Measurements from ENCODE around the gene CSNK1G1. TPM values are rescaled to one million over a fixed set of nuclear protein-coding genes. Genes with fewer than 3 reads are reported as not detected.

The CSNK1G1 gene
- total RNA-seq, 1 donor from 2014 or later, result 37.0 TPM

DNA sequence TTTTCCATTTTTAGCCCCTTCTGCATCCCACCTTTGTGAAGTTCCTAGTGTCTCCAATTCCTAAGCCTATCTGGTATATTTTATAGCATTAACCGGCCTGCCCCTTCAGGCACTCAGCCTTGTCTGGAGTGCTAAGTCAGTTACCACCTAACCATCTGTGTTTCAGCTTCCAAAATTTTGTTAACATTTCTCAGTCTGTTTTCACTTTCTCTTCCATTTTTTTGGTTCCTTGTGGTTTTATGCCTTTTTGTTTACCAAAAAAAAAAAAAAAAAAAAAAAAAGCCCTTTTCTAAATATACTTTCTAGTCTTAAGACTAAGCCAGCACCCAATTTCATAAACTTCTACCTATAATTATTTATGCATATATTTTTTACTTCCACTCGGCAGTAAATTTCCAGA lies 92.4 kb downstream of the CSNK1G1 start:
- Mint-ChIP-seq H3K27ac (ENCODE audit: unreplicated experiment) (no peak overlapping the region), H3K9me3 (ENCODE audit: unreplicated experiment) (no peaks in the 10 kb centered on the region)
- TF ChIP-seq, protein P1, sequence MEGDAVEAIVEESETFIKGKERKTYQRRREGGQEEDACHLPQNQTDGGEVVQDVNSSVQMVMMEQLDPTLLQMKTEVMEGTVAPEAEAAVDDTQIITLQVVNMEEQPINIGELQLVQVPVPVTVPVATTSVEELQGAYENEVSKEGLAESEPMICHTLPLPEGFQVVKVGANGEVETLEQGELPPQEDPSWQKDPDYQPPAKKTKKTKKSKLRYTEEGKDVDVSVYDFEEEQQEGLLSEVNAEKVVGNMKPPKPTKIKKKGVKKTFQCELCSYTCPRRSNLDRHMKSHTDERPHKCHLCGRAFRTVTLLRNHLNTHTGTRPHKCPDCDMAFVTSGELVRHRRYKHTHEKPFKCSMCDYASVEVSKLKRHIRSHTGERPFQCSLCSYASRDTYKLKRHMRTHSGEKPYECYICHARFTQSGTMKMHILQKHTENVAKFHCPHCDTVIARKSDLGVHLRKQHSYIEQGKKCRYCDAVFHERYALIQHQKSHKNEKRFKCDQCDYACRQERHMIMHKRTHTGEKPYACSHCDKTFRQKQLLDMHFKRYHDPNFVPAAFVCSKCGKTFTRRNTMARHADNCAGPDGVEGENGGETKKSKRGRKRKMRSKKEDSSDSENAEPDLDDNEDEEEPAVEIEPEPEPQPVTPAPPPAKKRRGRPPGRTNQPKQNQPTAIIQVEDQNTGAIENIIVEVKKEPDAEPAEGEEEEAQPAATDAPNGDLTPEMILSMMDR (IDR thresholded peaks at IDR 0.05; ENCODE audit: insufficient read depth, low read depth, low read length), result no peak
- no peak for TF ChIP-seq EZH2 (IDR thresholded peaks at IDR 0.05; ENCODE audit: insufficient read depth, low read length)

GRCh38 chr15:64256051-64256450 lies 99.9 kb downstream of the CSNK1G1 start:
- no peaks in the 10 kb centered on the region for H3K27me3 ChIP-seq (ENCODE audit: insufficient read depth, low read length)
- DNase-seq (ENCODE audit: low read depth) (peak; percentile 31), FAIRE-seq (no peak)
- no peaks in the 10 kb centered on the region for H3K4me1 ChIP-seq (ENCODE audit: insufficient read depth, low read length)
- Mint-ChIP-seq H3K9me3 (ENCODE audit: unreplicated experiment) (no peaks in the 10 kb centered on the region), H3K4me3 (ENCODE audit: unreplicated experiment) (no peak overlapping the region), H3K36me3 (ENCODE audit: low read depth, unreplicated experiment) (peaks cover 14% of the 10 kb centered on the region), H3K4me1 (ENCODE audit: low read depth, unreplicated experiment) (peaks cover 3% of the 10 kb centered on the region), H3K27ac (ENCODE audit: unreplicated experiment) (no peak overlapping the region), H3K27me3 (ENCODE audit: low read depth, unreplicated experiment) (no peaks in the 10 kb centered on the region)
- H3K4me3 ChIP-seq (ENCODE audit: insufficient read depth, low read depth, low read length), result no peak overlapping the region
- no peak overlapping the region for H3K9ac ChIP-seq (ENCODE audit: low read length)
- no peaks in the 10 kb centered on the region for H3K9me3 ChIP-seq (ENCODE audit: insufficient read depth, low read depth, low read length)
- H3K79me2 ChIP-seq (ENCODE audit: insufficient read depth, low read length), result peaks cover 18% of the 10 kb centered on the region
- H4K20me1 ChIP-seq (ENCODE audit: insufficient read depth, low read length), result peaks cover 40% of the 10 kb centered on the region
- no peak overlapping the region for H2AFZ ChIP-seq (ENCODE audit: low read depth, low read length)
- H3K27ac ChIP-seq (ENCODE audit: low read depth, low read length), result no peak overlapping the region
- TF ChIP-seq EZH2 (IDR thresholded peaks at IDR 0.05; ENCODE audit: insufficient read depth, low read length), result no peak
- TF ChIP-seq, protein P1 (IDR thresholded peaks at IDR 0.05; ENCODE audit: insufficient read depth, low read depth, low read length), result no peak
- H3K36me3 ChIP-seq (ENCODE audit: insufficient read depth, low read length), result no peaks in the 10 kb centered on the region
- H3K4me2 ChIP-seq (ENCODE audit: low read length), result no peak overlapping the region

More for the DNA sequence above, 92.4 kb downstream of the CSNK1G1 start:
- H3K79me2 ChIP-seq (ENCODE audit: insufficient read depth, low read length), result peaks cover 64% of the 10 kb centered on the region
- H3K4me1 ChIP-seq (ENCODE audit: insufficient read depth, low read length), result no peaks in the 10 kb centered on the region
- H3K27me3 ChIP-seq (ENCODE audit: insufficient read depth, low read length), result no peaks in the 10 kb centered on the region
- Mint-ChIP-seq H3K27me3 (ENCODE audit: low read depth, unreplicated experiment) (no peaks in the 10 kb centered on the region), H3K4me1 (ENCODE audit: low read depth, unreplicated experiment) (no peaks in the 10 kb centered on the region), H3K4me3 (ENCODE audit: unreplicated experiment) (no peak overlapping the region), H3K36me3 (ENCODE audit: low read depth, unreplicated experiment) (peaks cover 9% of the 10 kb centered on the region)
- no peaks in the 10 kb centered on the region for H3K36me3 ChIP-seq (ENCODE audit: insufficient read depth, low read length)
- no peak for DNase-seq (ENCODE audit: low read depth)
- no peak overlapping the region for H3K4me3 ChIP-seq (ENCODE audit: insufficient read depth, low read depth, low read length)
- H4K20me1 ChIP-seq (ENCODE audit: insufficient read depth, low read length), result peaks cover 74% of the 10 kb centered on the region
- no peak overlapping the region for H3K27ac ChIP-seq (ENCODE audit: low read depth, low read length)
- FAIRE-seq, result no peak
- no peak overlapping the region for H2AFZ ChIP-seq (ENCODE audit: low read depth, low read length)
- no peaks in the 10 kb centered on the region for H3K9me3 ChIP-seq (ENCODE audit: insufficient read depth, low read depth, low read length)
- H3K4me2 ChIP-seq (ENCODE audit: low read length), result no peak overlapping the region
- no peak overlapping the region for H3K9ac ChIP-seq (ENCODE audit: low read length)

DNA sequence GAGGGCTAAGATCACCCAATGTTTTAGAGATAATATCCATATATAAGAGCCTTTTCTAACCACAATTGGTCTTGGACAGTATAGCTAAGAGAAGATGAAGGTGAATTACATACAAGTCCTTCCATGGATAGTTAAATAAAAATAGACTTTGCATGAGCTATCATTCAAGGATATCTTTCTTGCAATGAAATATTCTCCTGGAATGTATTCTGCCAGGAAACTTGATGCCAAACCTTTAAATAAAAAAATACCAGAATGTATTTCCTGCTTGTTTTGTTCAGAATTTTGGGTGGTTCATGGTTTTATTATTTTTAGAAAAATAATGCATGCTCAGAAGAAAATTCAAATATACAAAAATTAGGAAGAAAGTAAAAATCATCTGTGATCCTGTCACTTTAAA lies 104.3 kb downstream of the CSNK1G1 start:
- no peaks in the 10 kb centered on the region for H3K9me3 ChIP-seq (ENCODE audit: insufficient read depth, low read depth, low read length)
- TF ChIP-seq, protein P1 (IDR thresholded peaks at IDR 0.05; ENCODE audit: insufficient read depth, low read depth, low read length), result no peak
- TF ChIP-seq EZH2 (IDR thresholded peaks at IDR 0.05; ENCODE audit: insufficient read depth, low read length), result no peak
- Mint-ChIP-seq H3K27ac (ENCODE audit: unreplicated experiment) (no peak overlapping the region), H3K4me3 (ENCODE audit: unreplicated experiment) (no peak overlapping the region), H3K9me3 (ENCODE audit: unreplicated experiment) (no peaks in the 10 kb centered on the region), H3K4me1 (ENCODE audit: low read depth, unreplicated experiment) (peaks cover 32% of the 10 kb centered on the region), H3K36me3 (ENCODE audit: low read depth, unreplicated experiment) (peaks cover 13% of the 10 kb centered on the region), H3K27me3 (ENCODE audit: low read depth, unreplicated experiment) (no peaks in the 10 kb centered on the region)
- no peak for DNase-seq (ENCODE audit: low read depth)
- FAIRE-seq, result no peak
- H2AFZ ChIP-seq (ENCODE audit: low read depth, low read length), result no peak overlapping the region
- peaks cover 13% of the 10 kb centered on the region for H4K20me1 ChIP-seq (ENCODE audit: insufficient read depth, low read length)
- H3K9ac ChIP-seq (ENCODE audit: low read length), result no peak overlapping the region
- H3K79me2 ChIP-seq (ENCODE audit: insufficient read depth, low read length), result no peaks in the 10 kb centered on the region
- no peaks in the 10 kb centered on the region for H3K36me3 ChIP-seq (ENCODE audit: insufficient read depth, low read length)
- no peak overlapping the region for H3K27ac ChIP-seq (ENCODE audit: low read depth, low read length)
- peaks cover 22% of the 10 kb centered on the region for H3K4me1 ChIP-seq (ENCODE audit: insufficient read depth, low read length)
- no peak overlapping the region for H3K4me3 ChIP-seq (ENCODE audit: insufficient read depth, low read depth, low read length)
- H3K27me3 ChIP-seq (ENCODE audit: insufficient read depth, low read length), result no peaks in the 10 kb centered on the region
- H3K4me2 ChIP-seq (ENCODE audit: low read length), result no peak overlapping the region
